ENCODE data around the gene CDK16. TPM values are rescaled to one million over a fixed set of nuclear protein-coding genes. Genes with fewer than 3 reads are reported as not detected.

Gene CDK16
- total and polyA plus RNA-seq, 2 donors (not counting 3 experiments of a cell fraction or from before 2014, with no cell fraction given), result 99.9 to 149 TPM

GRCh38 chrX:47239199-47239598 lies 20.7 kb downstream of the CDK16 start:
- no peaks in the 10 kb centered on the region for H3K4me1 ChIP-seq (ENCODE audit: control insufficient read depth, extremely low read depth, insufficient read depth, low read length)
- no peak overlapping the region for H3K4me2 ChIP-seq (ENCODE audit: insufficient read depth, low read length)
- H3K9me3 ChIP-seq (replicated peaks; ENCODE audit: control insufficient read depth, insufficient read depth, low read length), result no peaks in the 10 kb centered on the region
- H3K36me3 ChIP-seq (ENCODE audit: control insufficient read depth in 2 of 2, extremely low read depth in 1 of 2, insufficient read depth in 2 of 2, low read length in 2 of 2), result peaks cover 0 to 23% of the 10 kb centered on the region in 2 experiments
- no TSS peak for BruUV-seq (replicated peaks)
- H3K9ac ChIP-seq (replicated peaks; ENCODE audit: extremely low read depth, insufficient read depth, low read length), result no peak overlapping the region
- no peak overlapping the region for H2AFZ ChIP-seq (ENCODE audit: low read depth, low read length)
- no peak for TF ChIP-seq EZH2 (IDR thresholded peaks at IDR 0.05; ENCODE audit: borderline replicate concordance, low read depth, low read length, severe bottlenecking)
- no peak for TF ChIP-seq FOS (IDR thresholded peaks at IDR 0.05; ENCODE audit: borderline replicate concordance, insufficient read depth, low read length)
- TF ChIP-seq MYC (IDR thresholded peaks at IDR 0.05; ENCODE audit: low read depth, low read length), result no peak
- TF ChIP-seq, protein P1, sequence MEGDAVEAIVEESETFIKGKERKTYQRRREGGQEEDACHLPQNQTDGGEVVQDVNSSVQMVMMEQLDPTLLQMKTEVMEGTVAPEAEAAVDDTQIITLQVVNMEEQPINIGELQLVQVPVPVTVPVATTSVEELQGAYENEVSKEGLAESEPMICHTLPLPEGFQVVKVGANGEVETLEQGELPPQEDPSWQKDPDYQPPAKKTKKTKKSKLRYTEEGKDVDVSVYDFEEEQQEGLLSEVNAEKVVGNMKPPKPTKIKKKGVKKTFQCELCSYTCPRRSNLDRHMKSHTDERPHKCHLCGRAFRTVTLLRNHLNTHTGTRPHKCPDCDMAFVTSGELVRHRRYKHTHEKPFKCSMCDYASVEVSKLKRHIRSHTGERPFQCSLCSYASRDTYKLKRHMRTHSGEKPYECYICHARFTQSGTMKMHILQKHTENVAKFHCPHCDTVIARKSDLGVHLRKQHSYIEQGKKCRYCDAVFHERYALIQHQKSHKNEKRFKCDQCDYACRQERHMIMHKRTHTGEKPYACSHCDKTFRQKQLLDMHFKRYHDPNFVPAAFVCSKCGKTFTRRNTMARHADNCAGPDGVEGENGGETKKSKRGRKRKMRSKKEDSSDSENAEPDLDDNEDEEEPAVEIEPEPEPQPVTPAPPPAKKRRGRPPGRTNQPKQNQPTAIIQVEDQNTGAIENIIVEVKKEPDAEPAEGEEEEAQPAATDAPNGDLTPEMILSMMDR (IDR thresholded peaks at IDR 0.05; ENCODE audit: extremely low read depth in 1 of 2, insufficient read depth in 1 of 2, low read depth in 1 of 2, low read length in 2 of 2), result no peak
- no peak for TF ChIP-seq POLR2AphosphoS5 (IDR thresholded peaks at IDR 0.05; ENCODE audit: insufficient read depth, low read depth, low read length)
- TF ChIP-seq, protein P2, sequence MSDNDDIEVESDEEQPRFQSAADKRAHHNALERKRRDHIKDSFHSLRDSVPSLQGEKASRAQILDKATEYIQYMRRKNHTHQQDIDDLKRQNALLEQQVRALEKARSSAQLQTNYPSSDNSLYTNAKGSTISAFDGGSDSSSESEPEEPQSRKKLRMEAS (IDR thresholded peaks at IDR 0.05; ENCODE audit: insufficient read depth, insufficient read length), result no peak
- no peak for TF ChIP-seq POLR2A (IDR thresholded peaks at IDR 0.05; ENCODE audit: low read depth, low read length)
- no peak for TF ChIP-seq GATA2 (IDR thresholded peaks at IDR 0.05; ENCODE audit: insufficient read depth, insufficient read length, low read depth, low read length)
- no peak for TF ChIP-seq JUN (IDR thresholded peaks at IDR 0.05; ENCODE audit: borderline replicate concordance, insufficient read depth, insufficient read length, low read depth)
- peaks cover 8% of the 10 kb centered on the region for H3K79me2 ChIP-seq (ENCODE audit: control insufficient read depth, insufficient read depth, low read length)
- H3K9me1 ChIP-seq (replicated peaks; ENCODE audit: control insufficient read depth, extremely low read depth, insufficient read depth, low read length), result no peaks in the 10 kb centered on the region
- FAIRE-seq, result no peak
- CTCF ChIA-PET, result no interaction called here
- intact Hi-C loops (cut with micrococcal nuclease) (no loop called here), dilution Hi-C loops (cut with MboI; ENCODE audit: extremely low pct_ligation_motif_present, low sequenced_read_pairs) (no loop called here)
- DNase-seq (ENCODE audit: low read depth, low spot score), result no peak
- H4K20me1 ChIP-seq (replicated peaks; ENCODE audit: control insufficient read depth, extremely low read depth, insufficient read depth, low read length), result no peaks in the 10 kb centered on the region
- POLR2A ChIA-PET, result no interaction called here
- H3K4me3 ChIP-seq (replicated peaks in 1 of 3; ENCODE audit: insufficient read depth in 1 of 3, low read depth in 1 of 3, low read length in 3 of 3), result no peak overlapping the region
- H3K27me3 ChIP-seq (ENCODE audit: control insufficient read depth in 2 of 2, insufficient read depth in 2 of 2, low read length in 2 of 2), result no peaks in the 10 kb centered on the region
- H3K27ac ChIP-seq (ENCODE audit: insufficient read depth, low read depth, low read length), result no peak overlapping the region

All from endothelial cell of umbilical vein (primary cell).